OCI-LY1 (cell line): ENCODE results near the gene PDCD10.
A peak's percentile ranks its signal among the peaks of the same experiment; 100 is the strongest.

Experiments
- H2AFZ ChIP-seq: fragments of 200-600 bp; sonication (generic), shearing (Covaris generic); 2 replicates; pipeline ENCODE4 v1.6.0; 2014; ENCODE audit warnings: antibody characterized with exemption, mild to moderate bottlenecking, low read length
- H3F3A ChIP-seq: fragments of 200-600 bp; sonication (generic), shearing (Covaris generic); 2 replicates; pipeline ENCODE4 v1.6.0; 2014; ENCODE audit warnings: mild to moderate bottlenecking, antibody characterized with exemption, low read length, moderate library complexity; ENCODE audit not compliant: insufficient read depth
- H3K27ac ChIP-seq: fragments of 200-600 bp; sonication (generic); 2 replicates; pipeline ENCODE4 v1.5.1; 2014; ENCODE audit warnings: low read length, mixed run types, mild to moderate bottlenecking, low read depth; ENCODE audit not compliant: poor library complexity, severe bottlenecking
- H3K27me3 ChIP-seq: fragments of 200-600 bp; sonication (generic); 2 replicates; pipeline ENCODE4 v1.6.0; 2014; ENCODE audit warnings: antibody characterized with exemption, mild to moderate bottlenecking, low read length, moderate library complexity; ENCODE audit not compliant: insufficient read depth
- H3K36me3 ChIP-seq: fragments of 200-600 bp; sonication (generic); 2 replicates; pipeline ENCODE4 v1.6.1; 2014; ENCODE audit warnings: mild to moderate bottlenecking, antibody characterized with exemption, low read length, moderate library complexity, mixed read lengths; ENCODE audit not compliant: insufficient read depth
- H3K4me1 ChIP-seq: fragments of 200-600 bp; sonication (generic); 2 replicates; pipeline ENCODE4 v1.5.1; 2014; ENCODE audit warnings: mild to moderate bottlenecking, low read length, moderate library complexity; ENCODE audit not compliant: insufficient read depth, severe bottlenecking
- H3K4me2 ChIP-seq: fragments of 200-600 bp; sonication (generic), shearing (Covaris generic); 2 replicates; pipeline ENCODE4 v1.6.1; 2014; ENCODE audit warnings: low read length
- H3K4me3 ChIP-seq: fragments of 200-600 bp; sonication (generic); 2 replicates; pipeline ENCODE4 v1.5.1; 2014; ENCODE audit warnings: low read length, low read depth, mild to moderate bottlenecking, mixed read lengths; ENCODE audit not compliant: poor library complexity, severe bottlenecking
- H3K79me2 ChIP-seq: fragments of 200-600 bp; shearing (Covaris generic); 2 replicates; pipeline ENCODE4 v1.6.1; 2016; ENCODE audit warnings: mixed run types, low read length, mixed read lengths; ENCODE audit not compliant: insufficient read depth
- H3K9ac ChIP-seq: fragments of 200-600 bp; sonication (generic), shearing (Covaris generic); 2 replicates; pipeline ENCODE4 v1.6.1; 2014; ENCODE audit warnings: mild to moderate bottlenecking, low read length, mixed read lengths
- H3K9me2 ChIP-seq: fragments of 200-600 bp; sonication (generic), shearing (Covaris generic); 2 replicates; pipeline ENCODE4 v1.6.1; 2014; ENCODE audit warnings: low read depth, mild to moderate bottlenecking, low read length, mixed read lengths
- H3K9me3 ChIP-seq: fragments of 200-600 bp; shearing (Covaris generic); 2 replicates; pipeline ENCODE4 v1.6.1; 2014; ENCODE audit warnings: low read length, mixed read lengths
- H4K20me1 ChIP-seq: fragments of 200-600 bp; sonication (generic), shearing (Covaris generic); 2 replicates; pipeline ENCODE4 v1.6.0; 2016; ENCODE audit warnings: mild to moderate bottlenecking, low read length; ENCODE audit not compliant: insufficient read depth
- EZH2 ChIP-seq: fragments of 200-600 bp; sonication (generic), shearing (Covaris generic); IDR thresholded peaks from 2 replicates; pipeline ENCODE4 v1.8.0; 2017; ENCODE audit warnings: borderline replicate concordance, mixed run types, mild to moderate bottlenecking, antibody characterized with exemption, low read length, moderate library complexity, mixed read lengths
- TF ChIP-seq, protein P1 (sequence below): fragments of 200-600 bp; sonication (generic), shearing (Covaris generic); IDR thresholded peaks from 2 replicates; pipeline ENCODE4 v1.5.1; 2017; ENCODE audit warnings: mild to moderate bottlenecking, antibody characterized with exemption, low read length, moderate library complexity, mixed read lengths

Gene PDCD10

DNA sequence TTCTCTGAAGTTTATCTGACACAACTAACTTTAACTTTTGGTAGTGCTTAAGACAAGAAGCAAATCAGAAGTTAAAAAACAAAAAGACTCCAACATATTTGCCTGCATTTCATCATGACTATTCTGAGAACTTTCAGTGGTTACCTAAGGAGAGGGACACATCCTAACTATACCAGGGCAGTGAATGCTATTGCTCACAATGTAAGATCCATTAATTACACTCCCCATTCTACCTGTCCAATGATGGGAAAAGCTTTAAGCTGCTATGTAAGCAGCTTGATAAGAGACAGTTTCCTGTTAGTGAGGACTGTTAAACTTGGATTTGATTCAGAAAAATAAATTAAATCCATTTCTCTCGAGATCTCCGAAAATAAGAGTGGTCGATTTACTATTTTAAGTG is 38.3 kb upstream of the PDCD10 start:
- Histone ChIP-seq H4K20me1 (no peaks in the 10 kb centered on the region), H3K9ac (0 out of 2 replicates have a peak overlapping the region, but pooled peaks have one; percentile 17), H3K4me3 (no peak overlapping the region), H3K27ac (peak overlapping the region; percentile 71), H3K4me2 (peak overlapping the region; percentile 48), H3K4me1 (peaks cover 30% of the 10 kb centered on the region), H3K9me2 (no peaks in the 10 kb centered on the region), H3K36me3 (no peaks in the 10 kb centered on the region), H3K9me3 (peaks cover 3% of the 10 kb centered on the region; the same call in 1 of the 2 replicates), H3K27me3 (no peaks in the 10 kb centered on the region), H3F3A (no peaks in the 10 kb centered on the region), H2AFZ (peak overlapping the region; percentile 48; the same call in 1 of the 2 replicates), H3K79me2 (no peaks in the 10 kb centered on the region)
- TF ChIP-seq EZH2 = no peak
- TF ChIP-seq, protein P1, sequence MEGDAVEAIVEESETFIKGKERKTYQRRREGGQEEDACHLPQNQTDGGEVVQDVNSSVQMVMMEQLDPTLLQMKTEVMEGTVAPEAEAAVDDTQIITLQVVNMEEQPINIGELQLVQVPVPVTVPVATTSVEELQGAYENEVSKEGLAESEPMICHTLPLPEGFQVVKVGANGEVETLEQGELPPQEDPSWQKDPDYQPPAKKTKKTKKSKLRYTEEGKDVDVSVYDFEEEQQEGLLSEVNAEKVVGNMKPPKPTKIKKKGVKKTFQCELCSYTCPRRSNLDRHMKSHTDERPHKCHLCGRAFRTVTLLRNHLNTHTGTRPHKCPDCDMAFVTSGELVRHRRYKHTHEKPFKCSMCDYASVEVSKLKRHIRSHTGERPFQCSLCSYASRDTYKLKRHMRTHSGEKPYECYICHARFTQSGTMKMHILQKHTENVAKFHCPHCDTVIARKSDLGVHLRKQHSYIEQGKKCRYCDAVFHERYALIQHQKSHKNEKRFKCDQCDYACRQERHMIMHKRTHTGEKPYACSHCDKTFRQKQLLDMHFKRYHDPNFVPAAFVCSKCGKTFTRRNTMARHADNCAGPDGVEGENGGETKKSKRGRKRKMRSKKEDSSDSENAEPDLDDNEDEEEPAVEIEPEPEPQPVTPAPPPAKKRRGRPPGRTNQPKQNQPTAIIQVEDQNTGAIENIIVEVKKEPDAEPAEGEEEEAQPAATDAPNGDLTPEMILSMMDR = no peak

- no peak overlapping the region for H2AFZ ChIP-seq
- H3K27me3 ChIP-seq = no peaks in the 10 kb centered on the region
- H3K79me2 ChIP-seq = no peaks in the 10 kb centered on the region
- no peak overlapping the region for H3K9ac ChIP-seq
- no peaks in the 10 kb centered on the region for H3F3A ChIP-seq
- no peak overlapping the region for H3K4me3 ChIP-seq
- H3K9me2 ChIP-seq = no peaks in the 10 kb centered on the region
- H4K20me1 ChIP-seq = no peaks in the 10 kb centered on the region
- no peak overlapping the region for H3K4me2 ChIP-seq
- peaks cover 5% of the 10 kb centered on the region for H3K4me1 ChIP-seq
- H3K27ac ChIP-seq = no peak overlapping the region
- peaks cover 8% of the 10 kb centered on the region for H3K9me3 ChIP-seq
- H3K36me3 ChIP-seq = no peaks in the 10 kb centered on the region
- no peak for TF ChIP-seq EZH2
- TF ChIP-seq, protein P1 = no peak
These were observed 27.6 kb upstream of the PDCD10 start for GRCh38 chr3:167762296-167762695.

DNA sequence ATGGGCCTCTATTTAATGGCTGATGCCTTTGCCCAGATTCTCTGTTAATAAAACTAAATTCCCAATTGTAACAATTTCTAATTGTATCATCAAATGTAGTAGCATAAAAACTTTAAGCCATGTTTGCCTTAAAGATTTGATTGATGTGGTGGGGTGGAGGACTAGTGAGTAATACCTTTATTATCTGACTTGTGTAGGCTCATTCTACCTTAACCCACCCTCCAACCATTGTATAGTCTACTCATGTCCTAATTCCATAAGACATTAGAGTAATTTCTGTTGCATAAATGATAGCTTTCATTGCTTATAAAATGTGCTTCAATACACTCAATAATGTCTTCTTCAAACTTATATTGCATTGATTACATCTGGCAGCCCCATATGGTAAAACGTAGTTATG is 26.6 kb upstream of the PDCD10 start:
- no peak overlapping the region for H3K4me3 ChIP-seq
- H3K4me2 ChIP-seq = no peak overlapping the region
- H2AFZ ChIP-seq = no peak overlapping the region
- no peaks in the 10 kb centered on the region for H4K20me1 ChIP-seq
- TF ChIP-seq, protein P1 = no peak
- TF ChIP-seq EZH2 = no peak
- H3F3A ChIP-seq = no peaks in the 10 kb centered on the region
- H3K27me3 ChIP-seq = no peaks in the 10 kb centered on the region
- peaks cover 11% of the 10 kb centered on the region for H3K9me3 ChIP-seq
- H3K27ac ChIP-seq = no peak overlapping the region
- H3K4me1 ChIP-seq = peaks cover 5% of the 10 kb centered on the region
- no peak overlapping the region for H3K9ac ChIP-seq
- no peaks in the 10 kb centered on the region for H3K9me2 ChIP-seq
- H3K79me2 ChIP-seq = no peaks in the 10 kb centered on the region
- no peaks in the 10 kb centered on the region for H3K36me3 ChIP-seq
